ENCODE results near the gene GNGT1. TPM values are rescaled to one million over a fixed set of nuclear protein-coding genes. Genes with fewer than 3 reads are reported as not detected.

The GNGT1 gene
- total RNA-seq: not detected in 2 replicates

DNA sequence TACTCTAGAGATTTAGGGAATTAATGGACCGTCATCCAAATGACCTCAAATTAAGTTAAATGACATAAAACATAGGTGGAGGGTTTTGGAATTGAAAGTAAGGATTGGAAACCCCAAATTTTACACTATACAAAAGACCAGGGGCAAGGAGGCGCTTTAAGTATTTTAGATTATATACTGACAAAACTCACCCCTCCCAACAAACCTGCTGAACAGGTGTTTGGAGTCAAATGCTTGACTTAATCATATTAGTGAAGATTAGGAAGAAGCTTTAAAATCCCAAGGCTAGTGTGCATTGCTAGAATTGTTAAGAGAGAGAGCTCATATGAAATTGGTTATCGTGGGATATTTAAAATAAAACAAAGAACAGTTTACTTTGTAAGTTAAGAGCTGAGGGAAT, at the start of gene GNGT1:
Gene GNGT1 (plus strand): TSS at position 301 of the 400 bp plus-strand sequence. CDS start 180 bp downstream, outside the sequence.

GRCh38 chr7:93890464-93891068, 15.8 kb upstream of the GNGT1 start, which contains the start of gene TFPI2:
Gene TFPI2, minus strand, starts transcription at chr7:93890753. Its CDS starts 75 bp downstream, at chr7:93890678.

DNA sequence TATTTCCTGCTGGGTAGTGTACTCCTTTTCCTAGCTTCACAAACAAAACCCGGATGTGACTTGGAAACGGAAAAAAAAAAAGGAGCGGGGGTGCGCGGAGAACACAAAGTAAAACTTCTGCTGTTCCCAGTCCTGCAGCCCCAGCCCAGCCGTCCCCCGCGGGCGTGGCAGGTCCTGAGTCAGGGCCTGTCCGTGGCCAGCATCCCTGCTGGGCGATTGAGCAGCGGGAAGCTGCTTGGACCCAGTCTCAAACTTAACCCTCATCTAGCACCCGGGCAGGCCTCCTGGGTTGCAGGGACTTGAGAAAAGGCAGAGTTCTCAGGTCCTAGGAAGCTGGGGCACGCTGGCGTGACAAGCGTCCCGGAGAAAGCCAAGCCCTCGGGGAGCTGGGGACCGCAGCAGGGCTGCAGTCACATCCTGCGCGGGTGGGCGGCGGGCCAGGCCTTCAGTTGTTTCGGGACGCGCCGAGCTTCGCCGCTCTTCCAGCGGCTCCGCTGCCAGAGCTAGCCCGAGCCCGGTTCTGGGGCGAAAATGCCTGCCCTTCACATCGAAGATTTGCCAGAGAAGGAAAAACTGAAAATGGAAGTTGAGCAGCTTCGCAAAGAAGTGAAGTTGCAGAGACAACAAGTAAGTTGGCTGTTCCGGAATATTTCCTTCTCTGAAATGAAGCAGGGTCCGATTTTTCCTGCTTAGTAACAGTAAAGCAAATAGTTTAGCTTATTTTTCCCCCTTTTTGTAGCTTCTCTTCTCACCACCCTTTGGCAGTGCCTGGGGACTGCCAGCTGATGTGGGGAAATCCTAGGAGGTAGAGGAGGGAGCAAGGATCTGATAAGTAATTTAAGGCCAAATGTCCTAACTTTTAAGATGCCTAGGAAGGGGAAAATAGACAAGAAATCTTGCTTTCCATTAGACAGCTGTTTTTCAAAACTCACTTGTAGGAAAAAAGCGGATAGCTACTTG, 15.5 kb downstream of the GNGT1 start, which contains the start of gene GNG11:
Gene GNG11 (plus strand): TSS at position 129 of the 960 bp plus-strand sequence. CDS start 403 bp downstream, at position 532.

Other genes with a start within 250 kb of the GNGT1 start
- gene TFPI2, start 15.8 kb upstream of the GNGT1 start, total RNA-seq: 40.3 and 254 TPM in 2 replicates
- 171 and 334 TPM in 2 replicates for gene GNG11, start 15.2 kb downstream of the GNGT1 start, total RNA-seq
- gene BET1, start 97.8 kb downstream of the GNGT1 start, total RNA-seq: 36.1 and 56.1 TPM in 2 replicates

Measured in epithelial cell of umbilical artery (primary cell).